HG03354 (cell line): ENCODE measurements around the gene BCR.

ENCODE experiments used
- ATAC-seq: cut with Tn5 transposase; IDR thresholded peaks from one replicate; pipeline ENCODE4 v1.9.1; 2021; ENCODE audit warnings: mild to moderate bottlenecking; ENCODE audit not compliant: unreplicated experiment, poor library complexity, severe bottlenecking

BCR gene

GRCh38 chr22:23168391-23169042 is 11.8 kb upstream of the BCR start:
- no peak for ATAC-seq

GRCh38 chr22:23169043-23169406 is 11.3 kb upstream of the BCR start:
- ATAC-seq, result no peak

GRCh38 chr22:23175817-23176644 is 4.3 kb upstream of the BCR start:
- ATAC-seq, result no peak

- no peak for ATAC-seq
Measured at GRCh38 chr22:23176645-23177027, 3.7 kb upstream of the BCR start.

GRCh38 chr22:23177197-23177596 is 3.1 kb upstream of the BCR start:
- no peak for ATAC-seq

GRCh38 chr22:23178512-23179254 is 1.6 kb upstream of the BCR start:
- ATAC-seq, result no peak

- no peak for ATAC-seq
Measured at GRCh38 chr22:23179381-23180299, 669 bp upstream of the BCR start.

GRCh38 chr22:23180893-23181720 is 798 bp downstream of the BCR start:
- no peak for ATAC-seq

GRCh38 chr22:23181721-23182308 is 1.5 kb downstream of the BCR start:
- ATAC-seq, result no peak

- ATAC-seq, result no peak
Measured at GRCh38 chr22:23182309-23183060, 2.2 kb downstream of the BCR start.

GRCh38 chr22:23183061-23183698 is 2.9 kb downstream of the BCR start:
- no peak for ATAC-seq

- no peak for ATAC-seq
Measured at GRCh38 chr22:23184100-23184763, 3.9 kb downstream of the BCR start.

GRCh38 chr22:23184764-23185113 is 4.4 kb downstream of the BCR start:
- ATAC-seq, result no peak

GRCh38 chr22:23187211-23187610 is 6.9 kb downstream of the BCR start:
- ATAC-seq, result no peak

GRCh38 chr22:23187871-23188700 is 7.8 kb downstream of the BCR start:
- ATAC-seq, result no peak

- ATAC-seq, result no peak
Measured at GRCh38 chr22:23190526-23190925, 10.2 kb downstream of the BCR start.
